ENCODE measurements around the gene POLR1G.
"Not testable (repeated sequence)": the region's sequence is repeated elsewhere in the genome, so short reads cannot be mapped to it uniquely, and the experiment has no call there.

POLR1G gene

DNA sequence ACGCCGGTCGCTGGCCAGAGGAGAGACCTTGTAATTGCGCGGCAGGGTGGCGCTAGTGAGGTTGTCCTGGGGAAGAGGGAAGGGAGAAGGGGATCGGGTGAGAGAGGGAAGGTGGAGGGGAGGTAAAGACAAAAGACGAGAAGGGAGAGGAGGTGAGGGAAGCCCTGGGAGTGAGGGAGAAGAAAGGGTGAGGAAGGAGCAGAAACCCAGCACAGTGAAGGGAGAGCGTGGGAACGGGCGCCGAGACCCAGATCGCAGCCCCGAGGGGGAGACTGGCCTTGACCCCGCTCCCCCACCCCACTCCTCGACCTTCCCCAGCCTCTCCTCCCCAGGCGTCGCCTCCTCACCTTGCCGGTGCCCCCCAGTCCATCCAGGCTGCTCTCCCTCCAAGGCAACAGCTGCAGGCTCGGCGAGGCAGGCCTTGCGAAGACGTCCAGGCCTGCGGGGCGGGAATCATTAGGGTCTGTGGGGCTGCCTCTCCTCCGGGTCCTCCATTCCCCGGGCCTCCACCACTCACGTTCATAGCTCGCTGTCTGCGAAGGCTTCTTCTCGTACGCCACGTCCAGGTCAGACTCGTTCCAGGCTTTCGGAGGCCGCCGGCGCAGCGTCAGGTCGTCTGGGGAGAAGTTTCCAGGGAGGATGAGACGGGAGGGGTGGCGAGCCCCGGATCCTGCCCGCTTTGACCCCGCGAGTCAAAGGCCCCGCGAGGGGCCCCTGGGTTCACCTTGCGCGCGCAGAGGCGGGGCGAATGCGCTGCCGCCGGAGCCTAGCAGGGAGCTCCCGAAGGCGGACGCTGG lies 10.4 kb upstream of the POLR1G start:
- no peak for DNase-seq (ENCODE audit: low spot score)

DNA sequence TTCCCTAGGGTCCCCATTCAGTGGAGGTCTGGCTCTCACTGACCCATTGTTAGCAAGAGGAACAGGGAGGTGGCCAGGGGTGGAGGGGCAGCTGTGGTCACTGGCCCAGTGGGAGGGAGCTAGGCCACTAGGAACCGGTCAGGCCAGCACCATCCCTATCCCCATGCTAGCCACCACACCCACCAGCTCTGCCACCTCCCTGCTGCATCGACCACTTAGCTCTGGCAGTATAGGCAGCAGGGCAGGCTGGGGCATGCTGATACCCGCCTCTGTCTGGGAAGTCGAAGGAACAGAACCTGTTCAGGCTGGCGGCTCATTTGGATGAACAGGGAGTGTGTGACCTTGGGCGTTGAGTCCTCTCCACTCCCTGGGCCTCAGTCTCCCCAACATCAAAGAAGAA lies 6.3 kb upstream of the POLR1G start:
- DNase-seq (ENCODE audit: low spot score) = no peak

DNA sequence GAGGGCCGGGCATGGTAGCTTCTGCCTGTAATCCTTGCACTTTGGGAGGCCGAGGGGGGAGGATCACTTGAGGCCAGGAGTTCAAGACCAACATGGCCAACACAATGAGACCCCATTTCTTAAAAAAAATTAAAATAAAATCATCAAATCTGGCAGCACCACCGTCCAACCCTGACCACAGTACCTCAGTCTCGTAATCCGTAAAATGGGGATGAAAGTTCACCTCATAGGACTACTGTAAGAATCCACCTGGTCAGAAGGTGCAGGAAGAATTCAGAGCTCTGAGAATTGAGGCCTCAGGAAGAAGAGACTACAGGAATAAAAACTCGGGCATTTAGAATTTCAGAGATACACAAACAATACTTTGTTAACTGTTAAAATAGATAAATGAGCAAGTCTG lies 4.6 kb upstream of the POLR1G start:
- DNase-seq (ENCODE audit: low spot score) = no peak

DNA sequence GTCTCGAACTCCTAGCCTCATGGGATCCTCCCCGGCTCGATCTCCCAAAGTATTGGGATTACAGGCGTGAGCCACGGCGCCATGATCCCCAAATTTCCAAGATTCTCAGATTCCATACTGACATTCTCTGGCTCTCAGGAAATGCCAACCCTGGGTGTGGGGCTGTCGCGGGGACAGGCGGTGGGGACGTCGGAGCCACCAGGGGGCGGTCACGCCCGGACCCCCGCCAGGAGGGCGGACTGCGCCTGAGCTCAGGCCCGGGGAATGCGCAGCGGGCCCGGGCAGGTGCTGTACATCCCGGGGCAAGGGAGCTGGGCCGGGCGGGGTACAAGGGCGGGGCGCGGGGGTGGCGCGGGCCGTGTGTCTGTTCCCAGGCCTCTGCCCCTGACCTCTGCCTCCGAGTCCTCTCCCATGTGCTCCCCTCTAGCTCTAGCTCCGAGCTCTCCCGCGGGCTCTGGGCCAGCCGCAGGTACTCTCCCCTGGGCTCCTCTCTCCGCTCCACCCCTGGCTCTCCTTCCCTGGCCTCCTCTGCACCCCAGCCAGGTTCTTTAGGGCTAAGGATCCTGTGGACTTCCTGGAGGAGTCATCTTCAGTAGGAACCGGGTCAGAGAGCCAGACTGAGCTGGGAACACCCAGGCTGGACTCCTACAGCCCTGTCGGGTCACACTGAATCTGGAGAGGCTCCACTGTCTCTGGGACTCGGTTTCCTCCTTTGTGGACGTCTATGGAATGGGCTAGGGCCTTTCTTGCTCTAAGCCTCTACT lies 4.0 kb upstream of the POLR1G start:
- DNase-seq (ENCODE audit: low spot score) = no peak

DNA sequence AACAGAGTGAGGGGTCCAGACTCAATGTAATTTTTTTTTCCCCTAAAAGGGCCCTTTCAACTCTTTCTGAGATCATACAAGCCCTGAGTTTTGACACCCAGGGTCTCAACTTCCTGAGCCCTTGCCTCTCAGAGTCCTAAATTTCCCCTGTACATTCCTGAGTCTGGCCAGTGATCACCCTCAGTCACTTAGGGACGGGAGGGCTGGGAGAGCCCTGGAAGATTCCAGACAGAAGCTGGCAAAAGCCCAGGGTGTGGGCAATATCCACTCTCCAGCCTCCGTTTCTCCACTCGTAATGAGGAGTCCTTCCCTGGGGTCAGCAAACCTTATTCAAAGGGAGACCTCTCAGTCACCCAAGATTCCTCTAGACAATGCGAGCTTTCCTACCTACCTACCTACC lies 3.2 kb upstream of the POLR1G start:
- DNase-seq (ENCODE audit: low spot score) = no peak

DNA sequence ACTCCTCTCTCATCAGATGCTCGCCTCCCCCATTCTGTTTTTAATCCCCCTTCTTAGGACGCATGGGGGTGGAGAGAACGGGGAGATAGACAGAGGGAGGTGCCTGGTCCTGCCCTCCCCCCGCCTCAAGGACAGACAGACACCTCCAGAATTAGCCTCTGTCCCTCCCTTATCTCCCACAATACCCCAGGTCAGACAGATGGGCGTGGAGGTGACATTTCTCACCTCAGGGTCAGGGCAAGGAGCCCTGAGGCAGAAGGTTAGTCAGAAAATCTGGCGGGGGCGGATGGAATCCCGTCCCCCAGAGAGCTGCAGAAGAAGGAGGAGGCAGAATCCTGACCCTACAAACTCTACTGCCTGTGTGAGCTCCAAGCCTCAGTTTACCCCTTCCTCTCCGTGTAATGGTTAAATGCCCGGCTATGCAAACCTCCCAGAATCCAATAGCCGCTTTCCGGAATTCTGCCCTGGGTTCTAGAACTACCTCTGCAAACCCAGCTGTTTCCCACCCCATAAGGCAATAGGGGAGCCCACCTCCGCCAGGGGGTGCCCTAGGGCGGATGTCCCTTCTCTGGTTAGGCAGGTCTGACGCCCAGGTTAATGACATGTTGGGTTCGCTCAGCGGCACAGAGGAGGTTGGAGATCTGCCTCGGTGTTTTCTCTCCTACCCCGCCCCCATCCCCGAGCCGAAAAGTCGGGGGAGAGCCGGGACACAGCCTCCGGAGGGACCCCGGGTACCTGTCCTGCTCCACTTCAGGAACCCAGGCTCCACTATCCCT lies 2.5 kb upstream of the POLR1G start:
- DNase-seq (ENCODE audit: low spot score) = no peak

DNA sequence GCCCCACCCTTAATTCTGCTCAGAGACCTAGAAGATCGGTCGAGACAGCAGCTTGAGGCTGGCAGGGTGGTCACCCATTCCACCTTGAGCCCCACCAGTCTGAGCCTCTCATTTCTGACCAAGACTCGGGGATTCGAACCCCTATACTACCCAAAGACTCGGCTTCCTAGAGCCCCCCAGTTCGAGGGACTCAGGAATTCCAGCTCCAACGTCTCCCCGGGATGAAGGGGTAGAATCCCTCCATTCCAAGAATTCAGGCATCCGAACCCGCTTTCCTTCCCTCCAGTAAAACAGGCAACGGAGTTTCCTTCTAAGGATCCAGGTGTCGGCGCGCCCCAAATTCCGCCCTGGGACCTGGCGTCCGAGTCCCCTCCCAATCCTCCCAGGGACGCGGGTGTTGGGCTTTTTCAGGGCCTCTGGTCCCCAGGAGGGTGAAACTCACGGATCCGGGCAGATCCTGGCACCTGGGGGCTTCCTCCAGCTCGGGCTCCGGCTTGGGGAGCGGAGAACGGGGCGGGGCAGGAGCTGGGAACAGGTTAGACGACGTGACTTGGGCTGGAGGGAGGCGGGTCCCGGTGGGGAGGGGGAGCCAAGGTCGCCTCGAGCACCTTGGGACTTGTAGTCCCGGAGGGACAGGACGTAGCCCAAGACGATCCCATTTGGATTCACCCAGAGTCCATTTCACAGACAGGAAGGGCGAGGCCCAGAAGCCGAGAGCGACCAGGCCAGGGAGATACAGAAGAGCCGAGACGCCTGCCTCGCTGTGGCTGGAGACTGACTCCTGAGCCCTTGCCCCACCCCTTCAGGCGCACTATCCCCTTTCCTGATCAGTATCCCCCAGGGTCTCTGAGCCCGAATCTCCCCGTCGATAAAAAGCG lies 1.6 kb upstream of the POLR1G start, which contains the start of gene PPP1R13L:
PPP1R13L (minus strand) TSS at position 513 of the 878 bp plus-strand sequence. CDS start 6,751 bp downstream, outside the sequence.
- no peak for DNase-seq (ENCODE audit: low spot score)

DNA sequence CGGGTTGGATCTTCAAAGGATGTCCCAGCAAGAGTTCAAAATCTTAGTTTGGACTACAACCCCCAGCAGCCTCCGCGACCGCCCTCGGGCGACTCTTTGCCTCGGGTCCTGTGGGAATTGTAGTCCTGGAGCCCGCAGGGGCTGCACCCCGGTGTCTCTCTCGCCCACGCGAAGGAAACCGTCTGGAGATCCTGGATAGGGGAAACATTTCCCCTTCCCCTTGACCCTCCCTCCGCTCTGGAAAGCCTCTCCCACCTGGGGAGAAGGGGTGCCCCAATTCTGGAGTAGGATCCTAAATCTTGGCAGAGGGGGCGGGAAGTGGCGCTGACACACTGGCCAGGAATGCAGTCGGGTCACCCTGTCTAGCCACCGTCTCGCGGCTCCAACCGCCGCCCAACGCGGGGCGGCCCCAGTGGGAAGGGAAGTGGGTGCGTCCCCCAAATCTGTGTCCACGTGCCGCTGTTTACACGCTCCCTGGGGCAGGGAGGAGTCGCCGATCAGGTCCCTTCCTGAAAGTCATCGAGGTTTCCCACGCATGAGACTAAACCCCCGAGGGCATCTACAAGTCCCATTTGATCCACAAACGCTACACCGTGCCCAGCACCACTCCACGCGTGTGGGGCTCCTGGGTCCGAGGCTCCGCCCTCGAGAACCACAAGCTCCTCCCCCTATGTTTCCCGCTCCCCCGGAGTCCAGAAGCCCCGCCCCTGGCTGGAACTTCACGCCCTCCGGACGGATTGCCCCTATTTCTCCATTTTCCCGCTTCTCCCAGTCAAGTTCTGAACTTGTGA lies 814 bp upstream of the POLR1G start:
- peak; percentile 87 for DNase-seq (ENCODE audit: low spot score)

DNA sequence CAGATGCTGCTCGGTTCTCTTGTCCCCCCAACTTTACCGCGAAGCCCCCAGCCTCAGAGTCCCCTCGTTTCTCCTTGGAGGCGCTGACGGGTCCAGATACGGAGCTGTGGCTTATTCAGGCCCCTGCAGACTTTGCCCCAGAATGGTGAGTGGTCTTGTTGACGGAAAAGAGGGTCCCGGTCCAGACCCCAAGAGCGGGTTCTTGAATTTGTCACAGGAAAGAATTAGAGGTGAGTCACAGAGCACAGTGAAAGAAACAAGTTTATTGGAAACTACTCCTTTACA lies 589 bp downstream of the POLR1G start:
- no peak for DNase-seq (ENCODE audit: low spot score)

DNA sequence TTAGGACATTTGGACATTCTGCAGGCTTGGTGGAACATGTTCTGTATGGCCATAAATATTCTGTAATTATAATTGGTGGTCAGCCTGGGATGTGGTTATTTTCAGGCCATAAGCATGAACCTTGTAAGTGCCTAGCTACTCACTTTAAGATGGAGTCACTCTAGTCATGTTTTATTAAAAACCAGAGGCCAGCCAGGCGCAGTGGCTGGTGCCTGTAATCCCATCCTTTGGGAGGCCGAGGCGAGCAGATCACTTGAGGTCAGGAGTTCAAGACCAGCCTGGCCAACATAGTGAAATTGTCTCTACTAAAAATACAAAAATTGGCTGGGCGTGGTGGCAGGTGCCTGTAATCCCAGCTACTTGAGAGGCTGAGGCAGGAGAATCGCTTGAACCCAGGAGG lies 1.1 kb downstream of the POLR1G start:
- not testable (repeated sequence) for DNase-seq (ENCODE audit: low spot score)

DNA sequence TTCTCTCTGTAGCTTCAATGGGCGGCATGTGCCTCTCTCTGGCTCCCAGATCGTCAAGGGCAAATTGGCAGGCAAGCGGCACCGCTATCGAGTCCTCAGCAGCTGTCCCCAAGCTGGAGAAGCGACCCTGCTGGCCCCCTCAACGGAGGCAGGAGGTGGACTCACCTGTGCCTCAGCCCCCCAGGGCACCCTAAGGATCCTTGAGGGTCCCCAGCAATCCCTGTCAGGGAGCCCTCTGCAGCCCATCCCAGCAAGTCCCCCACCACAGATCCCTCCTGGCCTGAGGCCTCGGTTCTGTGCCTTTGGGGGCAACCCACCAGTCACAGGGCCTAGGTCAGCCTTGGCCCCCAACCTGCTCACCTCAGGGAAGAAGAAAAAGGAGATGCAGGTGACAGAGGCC lies 1.7 kb downstream of the POLR1G start:
- DNase-seq (ENCODE audit: low spot score) = no peak

DNA sequence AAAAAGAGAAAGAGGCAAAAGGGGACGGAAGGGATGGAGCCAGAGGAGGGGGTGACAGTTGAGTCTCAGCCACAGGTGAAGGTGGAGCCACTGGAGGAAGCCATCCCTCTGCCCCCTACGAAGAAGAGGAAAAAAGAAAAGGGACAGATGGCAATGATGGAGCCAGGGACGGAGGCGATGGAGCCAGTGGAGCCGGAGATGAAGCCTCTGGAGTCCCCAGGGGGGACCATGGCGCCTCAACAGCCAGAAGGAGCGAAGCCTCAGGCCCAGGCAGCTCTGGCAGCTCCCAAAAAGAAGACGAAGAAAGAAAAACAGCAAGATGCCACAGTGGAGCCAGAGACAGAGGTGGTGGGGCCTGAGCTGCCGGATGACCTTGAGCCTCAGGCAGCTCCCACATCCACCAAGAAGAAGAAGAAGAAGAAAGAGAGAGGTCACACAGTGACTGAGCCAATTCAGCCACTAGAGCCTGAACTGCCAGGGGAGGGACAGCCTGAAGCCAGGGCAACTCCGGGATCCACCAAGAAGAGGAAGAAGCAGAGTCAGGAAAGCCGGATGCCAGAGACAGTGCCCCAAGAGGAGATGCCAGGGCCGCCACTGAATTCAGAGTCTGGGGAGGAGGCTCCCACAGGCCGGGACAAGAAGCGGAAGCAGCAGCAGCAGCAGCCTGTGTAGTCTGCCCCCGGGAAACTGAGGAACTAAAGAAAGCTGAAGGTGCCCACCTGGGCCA lies 2.5 kb downstream of the POLR1G start:
- no peak for DNase-seq (ENCODE audit: low spot score)

DNA sequence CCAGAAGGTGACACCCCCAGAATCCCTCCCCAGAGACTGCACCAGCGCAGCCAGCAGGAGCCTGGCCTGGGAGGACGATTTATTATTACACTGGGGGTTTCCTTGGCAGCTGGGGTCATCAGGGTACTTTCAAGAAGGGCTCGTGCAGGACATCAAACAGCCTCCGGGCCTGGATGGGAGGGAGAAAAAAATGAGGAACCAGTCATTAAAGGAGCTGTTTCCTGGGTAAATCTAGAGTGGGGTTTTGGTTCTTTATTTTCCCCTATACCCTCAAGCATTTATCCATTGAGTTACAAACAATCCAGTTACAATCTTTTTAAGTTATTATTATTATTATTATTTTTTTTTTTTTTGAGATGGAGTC lies 3.1 kb downstream of the POLR1G start:
- DNase-seq (ENCODE audit: low spot score) = no peak

DNA sequence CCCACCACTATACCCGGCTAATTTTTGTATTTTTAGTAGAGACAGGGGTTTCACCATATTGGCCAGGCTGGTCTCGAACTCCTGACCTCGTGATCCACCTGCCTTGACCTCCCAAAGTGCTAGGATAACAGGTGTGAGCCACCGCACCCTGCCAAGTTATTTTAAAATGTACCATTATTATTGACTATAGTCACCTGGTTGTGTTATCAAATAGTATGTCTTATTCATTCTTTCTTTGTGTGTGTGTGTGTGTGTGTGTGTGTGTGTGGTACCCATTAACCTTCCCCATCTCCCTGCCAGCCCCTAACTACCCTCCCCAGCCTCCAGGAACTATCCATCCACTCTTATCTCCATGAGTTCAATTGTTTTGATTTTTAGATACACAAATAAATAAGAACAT lies 3.9 kb downstream of the POLR1G start:
- DNase-seq (ENCODE audit: low spot score) = not testable (repeated sequence)

DNA sequence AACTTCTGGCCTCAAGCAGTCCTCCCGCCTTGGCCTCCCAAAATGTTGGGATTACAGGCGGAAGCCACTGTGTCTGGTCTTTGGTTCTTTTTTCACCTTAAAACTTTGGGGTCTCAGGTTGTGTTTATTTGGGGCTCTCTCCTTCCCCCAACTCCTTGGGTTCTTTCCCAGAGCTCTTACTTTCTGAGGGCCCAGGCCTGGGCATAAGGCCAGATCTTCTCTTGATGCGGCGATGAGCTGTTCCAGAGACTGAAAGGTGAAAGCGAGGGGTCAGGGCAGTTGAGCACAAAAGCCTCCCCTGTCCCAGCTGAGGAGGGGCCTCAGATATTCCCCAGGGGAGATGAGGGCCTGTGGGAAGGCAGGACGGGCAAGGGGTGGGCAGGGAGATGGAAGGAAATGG lies 7.1 kb downstream of the POLR1G start:
- no peak for DNase-seq (ENCODE audit: low spot score)

DNA sequence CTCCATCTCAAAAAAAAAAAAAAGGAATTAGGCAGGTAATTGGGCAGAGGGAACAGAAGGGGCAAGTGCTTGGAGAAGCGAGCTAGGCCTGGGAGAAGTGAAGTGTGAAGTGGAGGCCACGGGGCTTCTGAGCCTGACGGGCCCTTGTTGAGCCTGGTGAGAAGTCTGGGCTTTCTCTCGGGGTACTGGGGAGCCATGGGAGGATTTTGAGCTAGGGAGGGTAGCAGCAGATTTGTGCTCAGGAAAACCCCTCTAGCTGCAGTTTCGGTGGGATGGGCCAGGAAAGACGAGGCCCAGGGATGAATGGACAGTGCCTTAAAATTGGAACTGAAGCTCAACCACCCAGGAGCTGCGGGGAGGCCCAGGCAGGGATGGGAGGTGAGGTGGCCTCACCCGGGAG lies 8.0 kb downstream of the POLR1G start:
- no peak for DNase-seq (ENCODE audit: low spot score)

DNA sequence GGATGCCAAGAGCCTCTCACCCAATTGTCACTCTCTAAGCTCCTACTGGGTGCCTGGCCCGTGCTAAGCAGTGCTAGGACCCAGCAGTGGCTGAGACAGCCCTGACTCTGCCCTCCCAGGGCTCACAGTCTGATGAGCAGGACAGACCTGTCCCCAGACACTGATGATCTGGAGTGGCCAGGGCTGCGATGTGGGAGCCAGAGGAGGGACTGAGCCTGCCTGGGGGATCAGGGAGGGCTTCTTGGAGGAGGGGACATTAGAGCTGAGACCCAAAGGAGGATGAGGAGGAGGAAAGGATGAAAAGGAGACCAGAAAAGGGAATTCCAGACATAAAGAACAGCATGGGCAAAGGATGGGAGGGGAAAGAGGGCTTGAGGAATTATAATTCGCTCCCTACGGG lies 10.7 kb downstream of the POLR1G start:
- no peak for DNase-seq (ENCODE audit: low spot score)

DNA sequence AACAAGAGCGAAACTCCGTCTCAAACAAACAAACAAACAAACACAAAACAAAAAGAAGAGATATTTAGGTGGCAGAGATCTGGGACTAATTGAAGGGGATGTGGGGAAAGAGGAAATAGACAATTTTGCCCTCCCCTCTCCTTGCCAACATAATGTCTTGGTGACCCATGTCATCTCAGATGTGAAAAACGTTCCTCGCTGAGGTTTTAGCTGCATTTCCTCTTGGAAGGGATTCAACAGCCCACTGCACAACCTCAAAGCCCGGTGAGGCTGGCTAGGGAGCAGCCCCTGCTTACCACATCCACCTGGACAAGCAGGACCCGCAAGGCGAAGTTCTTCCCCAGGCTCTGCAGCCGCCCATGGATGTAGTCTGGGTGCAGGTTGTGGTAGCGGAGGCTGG lies 12.4 kb downstream of the POLR1G start:
- DNase-seq (ENCODE audit: low spot score) = no peak

DNA sequence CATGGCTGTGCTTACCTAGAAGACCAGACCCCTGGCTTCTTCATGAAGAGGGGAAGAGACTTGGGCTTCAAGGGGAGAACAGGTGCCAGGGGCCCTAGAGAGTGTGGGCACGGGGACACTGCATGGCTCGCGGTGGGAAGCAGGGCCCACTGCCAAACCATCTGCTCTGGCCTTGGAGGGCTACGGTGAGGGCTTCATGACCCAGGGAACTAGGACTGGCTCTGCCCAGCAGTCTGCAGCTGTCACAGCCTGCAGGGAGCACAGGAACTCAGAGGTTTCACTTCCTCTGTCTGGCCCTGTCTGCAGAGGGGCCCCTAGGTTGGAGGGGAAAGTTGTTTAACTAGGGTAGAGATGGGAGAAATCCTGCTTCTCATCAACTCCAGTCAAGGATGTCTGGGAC lies 13.0 kb downstream of the POLR1G start:
- no peak for DNase-seq (ENCODE audit: low spot score)

DNA sequence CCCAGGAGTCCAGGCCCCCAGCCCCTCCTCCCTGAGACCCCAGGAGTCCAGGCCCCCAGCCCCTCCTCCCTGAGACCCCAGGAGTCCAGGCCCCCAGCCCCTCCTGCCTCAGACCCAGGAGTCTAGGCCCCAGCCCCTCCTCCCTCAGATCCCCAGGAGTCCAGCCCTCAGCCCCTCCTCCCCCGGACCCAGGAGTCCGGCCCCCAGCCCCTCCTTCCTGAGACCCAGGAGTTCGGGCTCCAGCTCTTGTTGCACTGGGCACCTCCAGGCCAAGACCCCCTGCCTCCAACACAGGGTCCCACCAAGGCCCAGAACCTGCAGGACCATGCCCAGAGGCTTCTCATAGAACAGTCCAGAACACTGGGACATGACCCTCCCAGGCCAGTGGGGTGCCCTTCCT lies 13.5 kb downstream of the POLR1G start:
- DNase-seq (ENCODE audit: low spot score) = no peak

DNA sequence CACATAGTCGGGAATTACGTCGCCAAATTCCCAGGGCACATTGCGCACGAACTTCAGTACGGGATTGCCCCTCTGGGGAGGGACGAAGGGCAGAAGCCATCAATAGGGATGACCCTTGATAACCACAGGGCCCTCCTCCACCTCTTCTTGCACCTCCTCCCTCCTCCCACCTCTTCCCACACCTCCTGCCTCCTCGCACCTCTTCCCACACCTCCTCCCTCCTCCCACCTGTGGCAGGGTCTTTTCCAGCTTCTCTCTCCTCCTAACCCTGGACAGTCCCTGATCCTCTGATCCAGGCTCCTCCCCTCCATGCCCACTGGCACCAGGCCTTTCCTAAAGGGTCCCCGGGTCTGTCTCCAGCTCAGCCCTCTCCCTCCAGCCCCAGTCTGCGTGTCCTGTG lies 13.9 kb downstream of the POLR1G start:
- DNase-seq (ENCODE audit: low spot score) = no peak

Measured in left forelimb (tissue), 1 donor.